ENCODE results near the gene VSIG1. TPM values are rescaled to one million over a fixed set of nuclear protein-coding genes. Genes with fewer than 3 reads are reported as not detected.

VSIG1 gene
- total RNA-seq, 1 donor from 2014 or later, result 0.73 TPM

DNA sequence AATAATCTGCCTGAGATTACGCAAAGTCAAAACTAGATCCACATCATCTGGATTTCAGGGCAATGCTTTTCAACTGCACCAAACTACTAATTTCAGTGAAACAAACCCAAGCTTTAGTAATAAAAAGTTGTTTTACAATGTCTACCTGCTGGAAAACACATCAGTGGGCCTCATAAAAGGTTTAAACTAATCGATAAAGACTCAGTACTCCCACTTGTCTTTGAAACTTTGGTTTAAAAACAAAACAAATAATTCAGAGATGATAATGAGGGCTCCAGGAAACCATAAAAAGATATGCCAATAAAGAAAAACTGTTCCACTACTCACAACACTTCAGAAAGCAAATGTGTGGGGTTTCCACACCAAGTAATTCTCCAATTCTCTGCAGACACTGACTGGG is 36.2 kb downstream of the VSIG1 start:
- Mint-ChIP-seq H3K27ac (no peak overlapping the region), H3K4me3 (no peak overlapping the region), H3K4me1 (ENCODE audit: low read depth) (no peaks in the 10 kb centered on the region), H3K9me3 (no peaks in the 10 kb centered on the region), H3K27me3 (ENCODE audit: insufficient read depth) (no peaks in the 10 kb centered on the region), H3K36me3 (ENCODE audit: low read depth) (peaks cover 4% of the 10 kb centered on the region)
- intact Hi-C loops (cut with micrococcal nuclease), result no loop called here
- DNase-seq (ENCODE audit: low spot score), result no peak

DNA sequence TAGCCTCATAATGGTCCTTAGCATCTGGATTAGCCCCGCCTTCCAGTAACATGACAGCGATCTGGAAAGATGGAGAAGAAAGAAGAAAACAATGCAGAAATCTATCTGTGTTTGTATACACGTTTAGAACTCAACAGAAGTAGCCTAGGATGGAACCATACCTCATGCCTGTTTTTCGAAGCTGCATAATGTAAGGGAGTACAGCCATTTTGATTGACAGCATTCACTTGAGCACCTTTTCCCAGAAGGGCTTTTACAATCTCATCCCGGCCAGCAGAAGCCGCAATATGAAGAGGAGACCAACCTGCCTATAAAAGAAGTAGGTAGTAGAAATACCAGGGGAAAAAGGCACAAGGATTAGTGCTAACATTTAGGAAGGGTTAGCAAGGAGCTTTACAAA is 42.9 kb downstream of the VSIG1 start:
- Mint-ChIP-seq H3K27me3 (ENCODE audit: insufficient read depth) (no peaks in the 10 kb centered on the region), H3K36me3 (ENCODE audit: low read depth) (peaks cover 6% of the 10 kb centered on the region), H3K4me3 (no peak overlapping the region), H3K9me3 (no peaks in the 10 kb centered on the region), H3K4me1 (ENCODE audit: low read depth) (peaks cover 9% of the 10 kb centered on the region), H3K27ac (no peak overlapping the region)
- intact Hi-C loops (cut with micrococcal nuclease), result no loop called here
- DNase-seq (ENCODE audit: low spot score), result no peak

DNA sequence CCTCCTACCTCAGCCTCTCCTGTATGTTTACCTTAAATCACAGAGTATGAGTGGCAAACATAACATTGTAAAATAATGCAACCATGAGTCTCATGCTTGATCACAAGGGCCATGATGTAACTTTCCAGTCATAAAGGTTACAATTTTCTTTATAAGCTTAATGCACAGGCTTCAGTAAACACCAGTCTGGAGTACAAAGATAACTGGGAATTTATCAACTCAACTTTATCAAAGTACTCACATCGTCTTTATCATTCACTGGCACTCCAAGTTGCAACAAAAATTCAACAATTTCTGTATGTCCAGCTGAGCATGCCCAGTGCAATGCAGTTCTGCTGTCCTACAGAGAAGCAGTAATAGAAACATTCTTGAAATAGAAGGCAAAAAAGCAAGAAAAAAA is 43.6 kb downstream of the VSIG1 start:
- Mint-ChIP-seq H3K27ac (no peak overlapping the region), H3K4me1 (ENCODE audit: low read depth) (peaks cover 9% of the 10 kb centered on the region)

DNA sequence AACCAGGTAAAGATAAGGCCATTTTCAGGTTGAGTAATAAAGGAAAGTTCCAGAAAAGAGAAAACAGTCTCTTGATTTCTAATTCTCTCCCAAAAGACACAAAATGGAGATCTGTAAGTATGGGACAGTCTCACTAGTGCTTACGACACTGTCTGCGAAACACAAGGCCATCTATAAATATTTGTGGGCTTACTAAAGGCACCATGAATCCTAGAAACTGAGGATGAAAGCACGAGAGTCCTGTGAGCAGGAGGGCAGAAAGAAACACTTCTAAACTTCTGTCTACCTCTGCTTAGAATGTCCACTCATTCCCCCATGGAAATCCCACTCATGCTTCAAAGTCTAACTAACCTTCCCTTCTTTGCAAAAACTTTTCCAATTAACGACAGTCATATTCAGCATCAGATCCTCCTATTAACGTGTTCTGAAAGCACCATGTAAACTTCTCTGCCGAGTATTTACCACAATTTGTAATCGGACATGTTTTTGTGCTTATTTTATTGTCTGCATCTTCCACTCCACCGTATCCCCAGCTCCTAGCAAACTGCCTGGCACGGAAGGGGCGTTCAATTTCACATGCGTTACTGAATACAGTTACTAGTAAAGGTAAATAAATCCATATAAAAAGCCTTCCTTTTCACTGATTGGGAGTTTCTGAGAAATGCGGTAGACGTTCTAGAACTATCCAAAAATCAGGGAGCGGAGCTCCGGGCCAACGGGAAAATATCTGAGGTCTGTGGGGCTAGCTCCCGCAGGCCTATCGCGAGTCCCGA is 45.8 kb downstream of the VSIG1 start:
- Mint-ChIP-seq H3K4me1 (ENCODE audit: low read depth) (peaks cover 17% of the 10 kb centered on the region), H3K9me3 (no peaks in the 10 kb centered on the region), H3K4me3 (no peak overlapping the region), H3K36me3 (ENCODE audit: low read depth) (peaks cover 2% of the 10 kb centered on the region), H3K27me3 (ENCODE audit: insufficient read depth) (no peaks in the 10 kb centered on the region), H3K27ac (no peak overlapping the region)
- DNase-seq (ENCODE audit: low spot score), result no peak
- intact Hi-C loops (cut with micrococcal nuclease), result loop anchor here (1.0 to 5.0 kb wide), 8 partner anchors 57 to 1642 kb away; partner anchors contain the start of genes ACSL4, NCBP2L, PRPS1 and RBM41

More for the DNA sequence above, 43.6 kb downstream of the VSIG1 start:
- DNase-seq (ENCODE audit: low spot score), result no peak
- H3K36me3 Mint-ChIP-seq (ENCODE audit: low read depth), result peaks cover 6% of the 10 kb centered on the region
- H3K4me3 Mint-ChIP-seq, result peak overlapping the region; percentile 43
- H3K9me3 Mint-ChIP-seq, result no peaks in the 10 kb centered on the region
- H3K27me3 Mint-ChIP-seq (ENCODE audit: insufficient read depth), result no peaks in the 10 kb centered on the region
- intact Hi-C loops (cut with micrococcal nuclease), result no loop called here

DNA sequence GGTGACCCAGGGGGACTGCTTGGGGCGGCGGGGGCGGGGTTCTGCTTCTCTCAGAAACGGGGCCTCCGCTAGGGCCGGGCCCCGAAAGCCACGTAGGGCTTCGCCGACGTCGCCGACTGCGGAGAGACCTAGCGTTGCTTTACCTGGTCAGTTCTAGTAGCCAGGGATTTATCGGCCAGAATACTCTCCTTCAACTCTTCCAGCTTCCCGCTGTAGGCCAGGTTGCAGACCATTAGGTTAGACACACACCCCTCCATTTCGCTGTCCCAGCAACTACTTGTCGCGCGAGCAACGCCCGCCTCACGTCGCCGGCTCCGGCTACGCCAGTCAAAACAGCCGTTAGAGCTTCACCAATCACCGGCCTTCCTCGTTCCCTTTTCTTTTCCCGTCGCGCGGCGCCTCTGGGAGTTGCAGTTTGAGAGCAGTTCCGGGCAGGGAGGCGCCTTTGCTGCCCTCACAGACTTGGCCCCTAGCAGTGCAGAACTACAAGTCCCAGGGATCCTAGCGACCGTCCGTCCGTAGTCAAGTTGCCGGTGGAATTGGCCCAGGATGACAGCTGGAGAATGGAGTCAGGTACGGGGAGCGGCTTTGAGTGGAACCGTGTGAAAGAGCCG is 46.5 kb downstream of the VSIG1 start, which contains the start of the genes ATG4A and PSMD10:
Gene ATG4A (plus strand): TSS at position 515 of the 614 bp plus-strand sequence. CDS start 49 bp downstream, at position 564.
Gene PSMD10 (minus strand): TSS at position 279 of the 614 bp plus-strand sequence. CDS start 22 bp downstream, at position 257.
- intact Hi-C loops (cut with micrococcal nuclease), result loop anchor here (1.0 to 5.0 kb wide), 8 partner anchors 56 to 1641 kb away; partner anchors contain the start of genes ACSL4, NCBP2L, PRPS1 and RBM41
- peaks cover 2% of the 10 kb centered on the region for H3K36me3 Mint-ChIP-seq (ENCODE audit: low read depth)
- H3K4me3 Mint-ChIP-seq, result no peak within 1 kb of the TSS
- DNase-seq (ENCODE audit: low spot score), result peak; percentile 85
- peaks cover 17% of the 10 kb centered on the region for H3K4me1 Mint-ChIP-seq (ENCODE audit: low read depth)
- H3K27me3 Mint-ChIP-seq (ENCODE audit: insufficient read depth), result no peaks in the 10 kb centered on the region
- H3K9me3 Mint-ChIP-seq, result no peaks in the 10 kb centered on the region
- H3K27ac Mint-ChIP-seq, result no peak within 1 kb of the TSS

DNA sequence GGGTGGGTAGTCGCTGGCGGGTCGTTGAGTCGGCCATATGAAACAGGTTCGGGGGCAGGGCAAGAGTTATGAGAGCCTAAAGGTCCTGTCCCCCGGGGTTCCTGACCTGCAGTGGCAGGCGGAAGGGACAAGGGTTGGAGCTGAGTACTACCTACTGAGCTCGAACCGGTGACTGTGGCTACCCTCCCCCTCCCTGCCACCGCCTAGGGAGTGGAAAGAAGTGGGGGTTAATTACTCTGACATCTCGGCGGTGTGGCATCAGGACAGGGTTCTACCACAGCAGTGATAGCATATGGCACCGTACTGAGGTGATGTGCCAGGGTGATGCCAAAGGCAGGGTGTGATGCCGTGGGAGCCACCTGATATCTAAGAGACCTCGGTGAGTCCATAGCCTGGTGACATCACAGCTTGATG is 47.0 kb downstream of the VSIG1 start:
- Mint-ChIP-seq H3K9me3 (no peaks in the 10 kb centered on the region), H3K27me3 (ENCODE audit: insufficient read depth) (no peaks in the 10 kb centered on the region), H3K27ac (no peak overlapping the region), H3K4me1 (ENCODE audit: low read depth) (peaks cover 17% of the 10 kb centered on the region), H3K36me3 (ENCODE audit: low read depth) (peaks cover 2% of the 10 kb centered on the region), H3K4me3 (no peak overlapping the region)
- intact Hi-C loops (cut with micrococcal nuclease), result loop anchor here (1.0 to 5.0 kb wide), 8 partner anchors 55 to 1640 kb away; partner anchors contain the start of genes ACSL4, NCBP2L, PRPS1 and RBM41
- DNase-seq (ENCODE audit: low spot score), result no peak

DNA sequence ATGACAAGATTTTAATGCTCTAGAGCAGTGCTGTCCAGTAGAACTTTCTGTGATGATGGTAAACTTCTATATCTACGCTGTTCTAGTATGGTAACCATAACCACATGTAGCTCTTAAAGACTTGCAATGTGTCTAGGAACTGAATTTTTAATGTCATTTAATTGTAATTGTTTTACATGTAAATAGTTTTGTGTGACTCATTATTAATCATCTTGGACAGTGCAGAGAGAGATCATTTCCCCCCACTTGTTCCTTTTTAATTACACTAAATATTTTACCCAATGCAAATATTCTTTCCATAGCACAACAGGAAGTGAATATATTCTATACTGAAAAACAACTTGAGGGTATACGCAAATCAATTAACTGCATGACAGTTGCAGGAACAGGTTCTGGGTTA is 52.5 kb downstream of the VSIG1 start:
- H3K9me3 Mint-ChIP-seq, result no peaks in the 10 kb centered on the region
- H3K27ac Mint-ChIP-seq, result no peak overlapping the region
- DNase-seq (ENCODE audit: low spot score), result no peak
- intact Hi-C loops (cut with micrococcal nuclease), result no loop called here
- peaks cover 8% of the 10 kb centered on the region for H3K4me1 Mint-ChIP-seq (ENCODE audit: low read depth)
- no peak overlapping the region for H3K4me3 Mint-ChIP-seq
- no peaks in the 10 kb centered on the region for H3K36me3 Mint-ChIP-seq (ENCODE audit: low read depth)
- H3K27me3 Mint-ChIP-seq (ENCODE audit: insufficient read depth), result no peaks in the 10 kb centered on the region

DNA sequence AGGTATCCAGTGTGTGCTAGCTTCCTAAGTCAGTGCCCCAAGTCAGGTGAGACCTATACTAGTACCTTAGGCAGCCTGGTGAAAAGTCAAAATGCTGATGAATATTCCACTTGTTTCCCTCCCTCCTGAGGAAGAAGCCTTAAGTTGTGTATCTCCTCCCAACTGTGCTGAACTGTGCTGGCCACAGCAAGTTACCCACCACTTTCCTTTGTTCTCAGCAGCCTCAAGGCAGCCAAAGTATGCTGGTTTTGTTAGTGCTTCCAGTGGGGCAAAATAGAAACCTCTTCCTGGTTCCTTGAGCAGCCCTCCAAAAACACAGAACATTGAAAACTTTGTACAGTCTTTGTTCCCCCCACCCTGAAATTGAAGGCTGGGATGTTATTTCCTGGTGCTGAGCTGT is 60.6 kb downstream of the VSIG1 start:
- Mint-ChIP-seq H3K36me3 (ENCODE audit: low read depth) (peaks cover 6% of the 10 kb centered on the region), H3K27ac (no peak overlapping the region), H3K4me1 (ENCODE audit: low read depth) (no peaks in the 10 kb centered on the region), H3K4me3 (no peak overlapping the region), H3K27me3 (ENCODE audit: insufficient read depth) (no peaks in the 10 kb centered on the region), H3K9me3 (no peaks in the 10 kb centered on the region)
- intact Hi-C loops (cut with micrococcal nuclease), result no loop called here
- DNase-seq (ENCODE audit: low spot score), result no peak

DNA sequence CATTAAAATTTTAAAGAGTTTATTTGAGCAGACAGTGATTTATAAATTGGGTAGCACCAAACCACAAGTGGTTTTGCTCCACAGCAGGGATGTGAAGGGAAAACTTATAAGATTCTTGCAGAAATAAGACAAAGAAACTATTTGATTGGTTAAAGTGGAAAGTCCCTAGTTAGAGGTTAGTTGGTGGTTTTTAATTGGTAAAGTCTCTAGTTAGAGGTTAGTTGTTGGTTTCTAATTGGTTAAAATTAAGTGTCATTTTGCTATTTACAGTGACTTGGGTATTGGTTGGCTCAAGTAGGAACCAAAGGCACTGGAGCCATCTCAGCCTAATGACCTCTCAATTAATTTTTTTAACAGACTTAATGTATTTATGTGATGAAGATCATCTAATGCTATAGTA is 69.7 kb downstream of the VSIG1 start:
- H3K4me3 Mint-ChIP-seq, result no peak overlapping the region
- no peak overlapping the region for H3K27ac Mint-ChIP-seq
- peaks cover 2% of the 10 kb centered on the region for H3K36me3 Mint-ChIP-seq (ENCODE audit: low read depth)
- H3K9me3 Mint-ChIP-seq, result no peaks in the 10 kb centered on the region
- H3K27me3 Mint-ChIP-seq (ENCODE audit: insufficient read depth), result no peaks in the 10 kb centered on the region
- intact Hi-C loops (cut with micrococcal nuclease), result no loop called here
- H3K4me1 Mint-ChIP-seq (ENCODE audit: low read depth), result no peaks in the 10 kb centered on the region
- no peak for DNase-seq (ENCODE audit: low spot score)

DNA sequence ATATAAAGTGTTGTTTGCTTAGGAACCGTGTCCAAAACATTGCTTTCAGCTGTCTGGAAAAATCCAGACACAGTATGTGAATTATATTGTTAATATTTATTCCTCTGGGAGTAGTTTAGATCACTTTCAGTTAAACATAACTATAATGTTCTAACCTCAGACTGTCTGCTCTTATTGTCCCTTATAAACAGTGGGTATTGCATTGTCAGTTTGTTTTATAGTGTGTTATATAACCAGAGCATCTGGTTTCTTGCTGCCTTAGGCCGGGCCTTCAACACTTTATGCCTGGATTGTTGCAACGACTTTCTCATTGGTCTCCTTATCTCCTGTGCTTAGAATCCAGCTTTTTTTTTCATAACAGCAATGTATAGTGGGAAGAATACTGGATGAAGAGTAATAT is 73.1 kb downstream of the VSIG1 start:
- Mint-ChIP-seq H3K4me3 (no peak overlapping the region), H3K27ac (no peak overlapping the region), H3K27me3 (ENCODE audit: insufficient read depth) (no peaks in the 10 kb centered on the region), H3K9me3 (no peaks in the 10 kb centered on the region), H3K36me3 (ENCODE audit: low read depth) (peaks cover 2% of the 10 kb centered on the region), H3K4me1 (ENCODE audit: low read depth) (no peaks in the 10 kb centered on the region)
- intact Hi-C loops (cut with micrococcal nuclease), result no loop called here
- DNase-seq (ENCODE audit: low spot score), result no peak

DNA sequence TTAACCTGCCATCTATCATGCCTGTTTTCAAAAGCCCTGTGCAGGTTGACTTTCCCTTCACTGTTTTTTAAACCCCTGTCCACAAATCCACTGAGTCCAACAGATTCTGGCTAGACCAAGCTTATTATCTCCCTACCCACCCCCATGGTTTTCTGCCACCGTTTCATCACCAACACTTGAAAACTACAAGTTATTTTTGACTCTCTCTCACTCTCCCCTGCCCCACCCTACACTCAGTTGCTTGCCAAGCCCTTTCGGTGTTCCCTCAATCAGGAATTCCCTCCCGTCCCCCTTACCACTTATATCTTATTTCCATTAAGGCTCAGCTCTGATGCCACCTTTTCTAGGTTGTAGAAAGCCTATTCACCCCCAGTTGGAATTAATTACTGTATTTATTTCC is 76.4 kb downstream of the VSIG1 start:
- H3K27ac Mint-ChIP-seq, result no peak overlapping the region
- intact Hi-C loops (cut with micrococcal nuclease), result no loop called here

DNA sequence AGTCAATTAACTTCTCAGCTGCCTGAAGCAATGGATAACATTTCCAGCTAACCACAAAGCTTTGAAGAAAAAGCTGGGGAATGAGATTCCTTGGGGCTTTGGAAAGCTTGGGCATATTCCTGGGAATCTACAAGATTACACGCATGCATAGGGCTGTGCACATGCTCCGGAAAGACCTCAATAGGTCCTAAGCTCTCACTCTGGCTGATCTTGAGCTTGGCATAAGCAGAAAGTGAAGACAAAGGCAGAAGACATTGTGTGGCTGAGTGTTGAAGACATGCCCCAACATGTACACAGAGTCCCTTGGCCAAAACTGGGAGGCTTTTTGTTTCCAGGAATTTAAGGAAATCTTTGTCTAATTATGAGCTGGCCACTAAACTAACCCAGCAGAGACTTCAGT is 77.9 kb downstream of the VSIG1 start:
- DNase-seq (ENCODE audit: low spot score), result no peak
- Mint-ChIP-seq H3K4me3 (no peak overlapping the region), H3K27me3 (ENCODE audit: insufficient read depth) (no peaks in the 10 kb centered on the region), H3K27ac (no peak overlapping the region), H3K4me1 (ENCODE audit: low read depth) (peaks cover 4% of the 10 kb centered on the region), H3K9me3 (no peaks in the 10 kb centered on the region), H3K36me3 (ENCODE audit: low read depth) (peaks cover 10% of the 10 kb centered on the region)
- intact Hi-C loops (cut with micrococcal nuclease), result no loop called here

More for the DNA sequence above, 76.4 kb downstream of the VSIG1 start:
- DNase-seq (ENCODE audit: low spot score), result no peak
- Mint-ChIP-seq H3K27me3 (ENCODE audit: insufficient read depth) (no peaks in the 10 kb centered on the region), H3K4me1 (ENCODE audit: low read depth) (peaks cover 4% of the 10 kb centered on the region), H3K4me3 (no peak overlapping the region), H3K9me3 (no peaks in the 10 kb centered on the region), H3K36me3 (ENCODE audit: low read depth) (peaks cover 3% of the 10 kb centered on the region)
